ENCODE measurements around the gene FADS1. TPM values are rescaled to one million over a fixed set of nuclear protein-coding genes. Genes with fewer than 3 reads are reported as not detected.
A peak's percentile ranks its signal among the peaks of the same experiment; 100 is the strongest.

Gene FADS1
- total RNA-seq, 4 donors from 2014 or later = 25.4 to 209 (median 62.5) TPM

DNA sequence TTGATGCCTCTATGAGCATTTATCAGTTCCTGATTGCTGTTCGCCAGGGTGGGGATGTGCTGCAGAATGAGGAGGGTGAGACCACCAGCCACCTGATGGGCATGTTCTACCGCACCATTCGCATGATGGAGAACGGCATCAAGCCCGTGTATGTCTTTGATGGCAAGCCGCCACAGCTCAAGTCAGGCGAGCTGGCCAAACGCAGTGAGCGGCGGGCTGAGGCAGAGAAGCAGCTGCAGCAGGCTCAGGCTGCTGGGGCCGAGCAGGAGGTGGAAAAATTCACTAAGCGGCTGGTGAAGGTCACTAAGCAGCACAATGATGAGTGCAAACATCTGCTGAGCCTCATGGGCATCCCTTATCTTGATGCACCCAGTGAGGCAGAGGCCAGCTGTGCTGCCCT is 21.3 kb downstream of the FADS1 start:
- in situ Hi-C loops (cut with MboI; ENCODE audit: low sequenced_read_pairs in 4 of 4) = loop anchor here in 3 of 4 donors (5.0 to 25.0 kb wide), 5 partner anchors 99 to 517 kb away; partner anchors contain the start of gene FADS3 (in 1 of the 3)
- Histone ChIP-seq H3K27me3 (no peaks in the 10 kb centered on the region), H3K36me3 (peaks cover 0 to 8% of the 10 kb centered on the region in 2 donors), H3K4me1 (peaks cover 24% of the 10 kb centered on the region in 2 donors), H3K4me3 (no peak overlapping the region), H3K9me3 (no peaks in the 10 kb centered on the region), H3K27ac (no peak overlapping the region)
- no peak for TF ChIP-seq CTCF (IDR thresholded peaks at IDR 0.05 in 4 of 5, conservative IDR thresholded peaks at IDR 0.05 in 1 of 5)
- no peak for TF ChIP-seq POLR2A (IDR thresholded peaks at IDR 0.05)
- DNase-seq = no peak
- ATAC-seq = no peak
- intact Hi-C loops (cut with DNase I; ENCODE audit: low total_unique reads) = loop anchor here (5.0 kb wide), 1 partner anchor 77 kb away; no protein-coding TSS in a partner anchor

DNA sequence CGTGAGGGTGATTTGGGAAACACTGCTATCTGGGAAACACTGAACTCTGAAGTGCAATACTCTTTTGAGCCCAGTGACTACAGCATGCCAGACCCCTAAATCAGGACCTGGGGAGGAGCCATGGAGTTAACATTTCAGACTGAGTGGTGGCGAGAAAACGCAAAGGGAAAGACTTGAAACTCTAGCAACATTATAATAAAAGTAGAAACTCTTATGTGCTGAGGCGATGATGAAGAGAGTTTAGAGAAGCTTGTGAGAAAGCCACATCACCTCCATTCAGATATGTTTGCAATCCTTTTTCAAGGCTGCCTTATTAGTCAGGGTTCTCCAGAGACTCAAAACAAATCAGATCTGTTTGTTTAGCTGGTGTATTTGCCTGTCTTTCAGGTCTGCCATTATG is 22.2 kb downstream of the FADS1 start:
- no peaks in the 10 kb centered on the region for H3K27me3 ChIP-seq
- peaks cover 0 to 17% of the 10 kb centered on the region in 2 donors for H3K36me3 ChIP-seq
- peaks cover 24% of the 10 kb centered on the region in 2 donors for H3K4me1 ChIP-seq
- no peaks in the 10 kb centered on the region for H3K9me3 ChIP-seq
- in situ Hi-C loops (cut with MboI; ENCODE audit: low sequenced_read_pairs in 4 of 4) = loop anchor here in 3 of 4 donors (10.0 to 25.0 kb wide), 4 partner anchors 100 to 518 kb away; partner anchors contain the start of gene FADS3 (in 1 of the 3)
- TF ChIP-seq CTCF (IDR thresholded peaks at IDR 0.05 in 4 of 5, conservative IDR thresholded peaks at IDR 0.05 in 1 of 5) (no peak), POLR2A (IDR thresholded peaks at IDR 0.05) (no peak)
- ATAC-seq (no peak), DNase-seq (no peak)
- intact Hi-C loops (cut with DNase I; ENCODE audit: low total_unique reads) = loop anchor here (5.0 kb wide), 1 partner anchor 173 kb away; the partner anchor contains the start of gene FTH1
- H3K27ac ChIP-seq = no peak overlapping the region
- no peak overlapping the region for H3K4me3 ChIP-seq

DNA sequence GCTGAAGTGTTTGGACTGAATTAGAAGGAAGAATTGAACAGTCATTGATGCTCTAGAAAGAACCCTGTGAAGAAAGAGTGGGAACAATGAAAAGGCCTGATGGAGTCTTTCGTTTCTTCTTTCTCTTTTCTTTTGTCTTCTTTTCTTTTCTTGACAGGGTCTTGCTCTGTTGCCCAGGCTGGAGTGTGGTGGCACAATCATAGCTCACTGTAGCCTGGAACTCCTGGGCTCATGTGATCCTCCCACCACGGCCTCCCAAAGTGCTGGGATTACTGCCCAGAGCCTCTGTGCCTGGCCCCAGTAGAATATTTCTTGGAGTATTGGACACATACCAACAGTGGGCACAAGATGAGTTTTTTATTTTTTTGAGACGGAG is 23.0 kb downstream of the FADS1 start:
- no peaks in the 10 kb centered on the region for H3K9me3 ChIP-seq
- DNase-seq = no peak

GRCh38 chr11:61793083-61793828 is 23.5 kb downstream of the FADS1 start:
- intact Hi-C loops (cut with DNase I; ENCODE audit: low total_unique reads) (loop anchor here (2.0 to 5.0 kb wide), 2 partner anchors 174 to 330 kb away; partner anchors contain the start of gene FTH1), in situ Hi-C loops (cut with MboI; ENCODE audit: low sequenced_read_pairs in 4 of 4) (loop anchor here in 3 of 4 donors (10.0 to 25.0 kb wide), 4 partner anchors 102 to 519 kb away; partner anchors contain the start of gene FADS3 (in 1 of the 3))
- H3K27me3 ChIP-seq = no peaks in the 10 kb centered on the region
- H3K27ac ChIP-seq = peak overlapping the region; percentile 90 to 98 (median 96)
- no peaks in the 10 kb centered on the region for H3K9me3 ChIP-seq
- DNase-seq (no peak), ATAC-seq (peak; percentile 4 to 13)
- peak overlapping the region; percentile 73 to 97 (median 88) for H3K4me3 ChIP-seq
- H3K36me3 ChIP-seq = peaks cover 0 to 30% of the 10 kb centered on the region in 2 donors
- H3K4me1 ChIP-seq = peaks cover 24% of the 10 kb centered on the region in 2 donors
- no peak for TF ChIP-seq POLR2A (IDR thresholded peaks at IDR 0.05)
- no peak for TF ChIP-seq CTCF (IDR thresholded peaks at IDR 0.05 in 4 of 5, conservative IDR thresholded peaks at IDR 0.05 in 1 of 5)

More for the DNA sequence above, 23.0 kb downstream of the FADS1 start:
- ATAC-seq = no peak
- no peak for TF ChIP-seq CTCF (IDR thresholded peaks at IDR 0.05 in 4 of 5, conservative IDR thresholded peaks at IDR 0.05 in 1 of 5)
- TF ChIP-seq POLR2A (IDR thresholded peaks at IDR 0.05) = no peak
- intact Hi-C loops (cut with DNase I; ENCODE audit: low total_unique reads) = loop anchor here (2.0 to 5.0 kb wide), 2 partner anchors 173 to 329 kb away; partner anchors contain the start of gene FTH1
- Histone ChIP-seq H3K27me3 (no peaks in the 10 kb centered on the region), H3K27ac (no peak overlapping the region), H3K4me1 (peaks cover 24% of the 10 kb centered on the region in 2 donors), H3K4me3 (peak overlapping the region in 1 of 4 donors; percentile 91), H3K36me3 (peaks cover 0 to 25% of the 10 kb centered on the region in 2 donors)
- in situ Hi-C loops (cut with MboI; ENCODE audit: low sequenced_read_pairs in 4 of 4) = loop anchor here in 3 of 4 donors (10.0 to 25.0 kb wide), 4 partner anchors 101 to 518 kb away; partner anchors contain the start of gene FADS3 (in 1 of the 3)

Measured in gastrocnemius medialis (tissue), 4 donors.